ENCODE results near the gene CDKAL1. TPM values are rescaled to one million over a fixed set of nuclear protein-coding genes. Genes with fewer than 3 reads are reported as not detected.
"Not testable (repeated sequence)": the region's sequence is repeated elsewhere in the genome, so short reads cannot be mapped to it uniquely, and the experiment has no call there.

CDKAL1 gene
- total and polyA plus RNA-seq, 8 donors = 13.6 to 20.7 (median 17.5) TPM

GRCh38 chr6:20610636-20611370 lies 76.5 kb downstream of the CDKAL1 start:
- Histone ChIP-seq H3K4me1 (no peaks in the 10 kb centered on the region), H3K27ac (no peak overlapping the region), H3K36me3 (no peaks in the 10 kb centered on the region), H3K4me3 (no peak overlapping the region), H3K27me3 (no peaks in the 10 kb centered on the region), H3K9me3 (no peaks in the 10 kb centered on the region)
- ATAC-seq (no peak), DNase-seq (no peak)
- intact Hi-C loops (cut with DNase I) = no loop called here
- no peak for TF ChIP-seq CTCF (IDR thresholded peaks at IDR 0.05)

GRCh38 chr6:20617537-20617936 lies 83.3 kb downstream of the CDKAL1 start:
- H3K4me1 ChIP-seq; H3K4me3 ChIP-seq; ATAC-seq; DNase-seq; H3K9me3 ChIP-seq; intact Hi-C loops (cut with DNase I); H3K27me3 ChIP-seq; H3K27ac ChIP-seq; H3K36me3 ChIP-seq: not testable (repeated sequence)

- intact Hi-C loops (cut with DNase I) = no loop called here
- peaks cover 0 to 3% of the 10 kb centered on the region in 2 donors for H3K9me3 ChIP-seq
- no peaks in the 10 kb centered on the region for H3K27me3 ChIP-seq
- H3K36me3 ChIP-seq = no peaks in the 10 kb centered on the region
- DNase-seq (no peak), ATAC-seq (no peak)
- H3K4me3 ChIP-seq = no peak overlapping the region
- H3K27ac ChIP-seq = no peak overlapping the region
- TF ChIP-seq CTCF (IDR thresholded peaks at IDR 0.05) = no peak
- H3K4me1 ChIP-seq = no peaks in the 10 kb centered on the region
Measured at GRCh38 chr6:20620043-20620442, 85.8 kb downstream of the CDKAL1 start.

- no peak for TF ChIP-seq CTCF (IDR thresholded peaks at IDR 0.05)
- Histone ChIP-seq H3K4me1 (no peaks in the 10 kb centered on the region), H3K27ac (no peak overlapping the region), H3K9me3 (no peaks in the 10 kb centered on the region), H3K4me3 (no peak overlapping the region), H3K27me3 (no peaks in the 10 kb centered on the region), H3K36me3 (no peaks in the 10 kb centered on the region)
- DNase-seq (no peak), ATAC-seq (no peak)
- intact Hi-C loops (cut with DNase I) = no loop called here
Measured at GRCh38 chr6:20623761-20624160, 89.5 kb downstream of the CDKAL1 start.

GRCh38 chr6:20626165-20626564 lies 91.9 kb downstream of the CDKAL1 start:
- no peaks in the 10 kb centered on the region for H3K27me3 ChIP-seq
- intact Hi-C loops (cut with DNase I) = no loop called here
- ATAC-seq (no peak), DNase-seq (no peak)
- H3K36me3 ChIP-seq = no peaks in the 10 kb centered on the region
- no peak overlapping the region for H3K27ac ChIP-seq
- H3K9me3 ChIP-seq = no peaks in the 10 kb centered on the region
- H3K4me3 ChIP-seq = no peak overlapping the region
- H3K4me1 ChIP-seq = no peaks in the 10 kb centered on the region
- TF ChIP-seq CTCF (IDR thresholded peaks at IDR 0.05) = no peak

- H3K36me3 ChIP-seq = no peaks in the 10 kb centered on the region
- ATAC-seq (no peak), DNase-seq (no peak)
- no peak overlapping the region for H3K27ac ChIP-seq
- H3K9me3 ChIP-seq = no peaks in the 10 kb centered on the region
- no peaks in the 10 kb centered on the region for H3K4me1 ChIP-seq
- intact Hi-C loops (cut with DNase I) = no loop called here
- H3K4me3 ChIP-seq = no peak overlapping the region
- H3K27me3 ChIP-seq = no peaks in the 10 kb centered on the region
- TF ChIP-seq CTCF (IDR thresholded peaks at IDR 0.05) = no peak
Measured at GRCh38 chr6:20629509-20629908, 95.3 kb downstream of the CDKAL1 start.
